H1 (cell line): ENCODE data around the gene SVIL. TPM values are rescaled to one million over a fixed set of nuclear protein-coding genes. Genes with fewer than 3 reads are reported as not detected.

Experiments
- BACH1 ChIP-seq: IDR thresholded peaks from 2 replicates; pipeline ENCODE4 v1.6.1; 2012; ENCODE audit warnings: low read length, improper control_type of control experiment
- BCL11A ChIP-seq, 2 experiments: IDR thresholded peaks; one replicate each; pipeline ENCODE4 v1.6.1; 2011; ENCODE audit warnings: low read depth in 2 of 2, low read length in 2 of 2, mild to moderate bottlenecking in 2 of 2
- CBX5 ChIP-seq: fragments of 300-800, 300-1000 bp; sonication (generic); IDR thresholded peaks from 2 replicates; pipeline ENCODE4 v1.7.1; 2016; ENCODE audit warnings: antibody characterized with exemption, low read length, low read depth
- EGR1 ChIP-seq: IDR thresholded peaks from 2 replicates; pipeline ENCODE4 v1.6.1; 2011; ENCODE audit warnings: low read depth, low read length, borderline replicate concordance
- JUN ChIP-seq: IDR thresholded peaks from 2 replicates; pipeline ENCODE4 v1.6.1; 2011; ENCODE audit warnings: low read depth, mild to moderate bottlenecking, improper control_type of control experiment, low read length
- POLR2AphosphoS5 ChIP-seq: IDR thresholded peaks from 2 replicates; pipeline ENCODE4 v1.6.1; 2011; ENCODE audit warnings: low read depth, low read length
- RAD21 ChIP-seq, 2 experiments: IDR thresholded peaks in 1 of 2; conservative IDR thresholded peaks in 1 of 2; 2 replicates each; pipeline ENCODE4 v1.6.1; 2011; ENCODE audit warnings: low read depth in 2 of 2, low read length in 2 of 2, improper control_type of control experiment in 1 of 2, inconsistent platforms in 1 of 2, mild to moderate bottlenecking in 1 of 2, moderate library complexity in 1 of 2
- SP2 ChIP-seq: IDR thresholded peaks from 2 replicates; pipeline ENCODE4 v1.6.1; 2012; ENCODE audit warnings: mild to moderate bottlenecking, low read length, inconsistent platforms
- SP4 ChIP-seq: IDR thresholded peaks from 2 replicates; pipeline ENCODE4 v1.6.1; 2012; ENCODE audit warnings: low read length, inconsistent platforms
- SRF ChIP-seq: IDR thresholded peaks from 2 replicates; pipeline ENCODE4 v1.6.1; 2011; ENCODE audit warnings: mild to moderate bottlenecking, low read depth, low read length, moderate library complexity
- SUZ12 ChIP-seq: fragments of 200-600 bp; sonication (generic); IDR thresholded peaks from 2 replicates; pipeline ENCODE4 v1.6.1; 2012; ENCODE audit warnings: mild to moderate bottlenecking, inconsistent platforms, low read length, moderate library complexity, mixed read lengths
- polyA plus RNA-seq, 7 experiments: library from polyadenylated mRNA; depleted of rRNA in 3 of 7; stranded (reverse) in 5 of 7; unstranded in 2 of 7; fragments of >200 nt in 5 of 7; fragments of 200-250 nt in 2 of 7; gene quantifications; 1 replicate in 5 of 7; 2 replicates in 1 of 7; 4 replicates in 1 of 7; pipeline versions ENCODE4 v1.2.1 to v1.2.3, GENCODE V29; 2011 to 2013; ENCODE audit warnings: missing spikeins in 2 of 7, mixed read lengths in 2 of 7
- total RNA-seq: library from RNA; stranded (reverse); fragmentation: NEBNext Ultra II Directional; extraction: Animal tissue kit (Norgen Biotek cat#: 25700); gene quantifications from 2 replicates; pipeline ENCODE4 v1.2.1, GENCODE V29; 2021
- TF ChIP-seq, protein P1 (sequence below): fragments of 300-600 bp; sonication (generic); IDR thresholded peaks from 2 replicates; pipeline ENCODE4 v1.7.1; 2012; ENCODE audit warnings: low read length, moderate library complexity, mild to moderate bottlenecking, inconsistent platforms; ENCODE audit not compliant: insufficient replicate concordance

The SVIL gene
- total and polyA plus RNA-seq, 2 of the 8 experiments (the other 6 are each of a cell fraction or from before 2014, with no cell fraction given), result 4.7 to 15.4 TPM

DNA sequence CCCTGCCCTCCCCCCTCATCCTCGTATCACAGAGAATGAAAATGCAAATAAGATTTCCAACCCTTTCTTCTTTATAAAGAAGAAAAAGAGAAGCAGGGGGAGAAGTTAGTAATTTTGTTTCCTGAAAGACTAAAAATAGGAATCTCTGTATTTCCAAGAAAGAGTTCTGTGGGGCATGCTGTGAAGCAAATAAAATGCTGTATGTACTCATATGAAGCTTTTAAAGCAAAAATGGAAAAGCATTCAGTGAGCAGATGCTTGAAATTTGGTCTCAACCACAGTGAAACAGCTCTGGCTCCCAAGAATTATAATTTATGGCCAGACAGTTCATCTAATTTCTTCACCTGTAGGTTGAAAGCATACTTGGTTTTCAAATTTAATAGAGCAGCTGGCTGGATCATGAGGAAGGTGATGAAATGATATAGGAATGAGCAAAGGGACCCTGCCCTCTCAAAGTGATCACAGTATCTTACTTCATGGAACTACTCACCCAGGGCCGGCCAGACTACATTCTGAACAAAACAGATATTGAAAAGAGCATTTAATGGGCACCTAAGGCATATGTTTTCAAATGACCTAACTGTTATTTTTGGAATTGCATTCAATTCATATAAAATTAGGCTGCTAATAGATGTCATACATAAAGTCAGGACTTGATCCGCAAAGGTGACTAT is 31.4 kb downstream of the SVIL start (continued):
- TF ChIP-seq, protein P1, sequence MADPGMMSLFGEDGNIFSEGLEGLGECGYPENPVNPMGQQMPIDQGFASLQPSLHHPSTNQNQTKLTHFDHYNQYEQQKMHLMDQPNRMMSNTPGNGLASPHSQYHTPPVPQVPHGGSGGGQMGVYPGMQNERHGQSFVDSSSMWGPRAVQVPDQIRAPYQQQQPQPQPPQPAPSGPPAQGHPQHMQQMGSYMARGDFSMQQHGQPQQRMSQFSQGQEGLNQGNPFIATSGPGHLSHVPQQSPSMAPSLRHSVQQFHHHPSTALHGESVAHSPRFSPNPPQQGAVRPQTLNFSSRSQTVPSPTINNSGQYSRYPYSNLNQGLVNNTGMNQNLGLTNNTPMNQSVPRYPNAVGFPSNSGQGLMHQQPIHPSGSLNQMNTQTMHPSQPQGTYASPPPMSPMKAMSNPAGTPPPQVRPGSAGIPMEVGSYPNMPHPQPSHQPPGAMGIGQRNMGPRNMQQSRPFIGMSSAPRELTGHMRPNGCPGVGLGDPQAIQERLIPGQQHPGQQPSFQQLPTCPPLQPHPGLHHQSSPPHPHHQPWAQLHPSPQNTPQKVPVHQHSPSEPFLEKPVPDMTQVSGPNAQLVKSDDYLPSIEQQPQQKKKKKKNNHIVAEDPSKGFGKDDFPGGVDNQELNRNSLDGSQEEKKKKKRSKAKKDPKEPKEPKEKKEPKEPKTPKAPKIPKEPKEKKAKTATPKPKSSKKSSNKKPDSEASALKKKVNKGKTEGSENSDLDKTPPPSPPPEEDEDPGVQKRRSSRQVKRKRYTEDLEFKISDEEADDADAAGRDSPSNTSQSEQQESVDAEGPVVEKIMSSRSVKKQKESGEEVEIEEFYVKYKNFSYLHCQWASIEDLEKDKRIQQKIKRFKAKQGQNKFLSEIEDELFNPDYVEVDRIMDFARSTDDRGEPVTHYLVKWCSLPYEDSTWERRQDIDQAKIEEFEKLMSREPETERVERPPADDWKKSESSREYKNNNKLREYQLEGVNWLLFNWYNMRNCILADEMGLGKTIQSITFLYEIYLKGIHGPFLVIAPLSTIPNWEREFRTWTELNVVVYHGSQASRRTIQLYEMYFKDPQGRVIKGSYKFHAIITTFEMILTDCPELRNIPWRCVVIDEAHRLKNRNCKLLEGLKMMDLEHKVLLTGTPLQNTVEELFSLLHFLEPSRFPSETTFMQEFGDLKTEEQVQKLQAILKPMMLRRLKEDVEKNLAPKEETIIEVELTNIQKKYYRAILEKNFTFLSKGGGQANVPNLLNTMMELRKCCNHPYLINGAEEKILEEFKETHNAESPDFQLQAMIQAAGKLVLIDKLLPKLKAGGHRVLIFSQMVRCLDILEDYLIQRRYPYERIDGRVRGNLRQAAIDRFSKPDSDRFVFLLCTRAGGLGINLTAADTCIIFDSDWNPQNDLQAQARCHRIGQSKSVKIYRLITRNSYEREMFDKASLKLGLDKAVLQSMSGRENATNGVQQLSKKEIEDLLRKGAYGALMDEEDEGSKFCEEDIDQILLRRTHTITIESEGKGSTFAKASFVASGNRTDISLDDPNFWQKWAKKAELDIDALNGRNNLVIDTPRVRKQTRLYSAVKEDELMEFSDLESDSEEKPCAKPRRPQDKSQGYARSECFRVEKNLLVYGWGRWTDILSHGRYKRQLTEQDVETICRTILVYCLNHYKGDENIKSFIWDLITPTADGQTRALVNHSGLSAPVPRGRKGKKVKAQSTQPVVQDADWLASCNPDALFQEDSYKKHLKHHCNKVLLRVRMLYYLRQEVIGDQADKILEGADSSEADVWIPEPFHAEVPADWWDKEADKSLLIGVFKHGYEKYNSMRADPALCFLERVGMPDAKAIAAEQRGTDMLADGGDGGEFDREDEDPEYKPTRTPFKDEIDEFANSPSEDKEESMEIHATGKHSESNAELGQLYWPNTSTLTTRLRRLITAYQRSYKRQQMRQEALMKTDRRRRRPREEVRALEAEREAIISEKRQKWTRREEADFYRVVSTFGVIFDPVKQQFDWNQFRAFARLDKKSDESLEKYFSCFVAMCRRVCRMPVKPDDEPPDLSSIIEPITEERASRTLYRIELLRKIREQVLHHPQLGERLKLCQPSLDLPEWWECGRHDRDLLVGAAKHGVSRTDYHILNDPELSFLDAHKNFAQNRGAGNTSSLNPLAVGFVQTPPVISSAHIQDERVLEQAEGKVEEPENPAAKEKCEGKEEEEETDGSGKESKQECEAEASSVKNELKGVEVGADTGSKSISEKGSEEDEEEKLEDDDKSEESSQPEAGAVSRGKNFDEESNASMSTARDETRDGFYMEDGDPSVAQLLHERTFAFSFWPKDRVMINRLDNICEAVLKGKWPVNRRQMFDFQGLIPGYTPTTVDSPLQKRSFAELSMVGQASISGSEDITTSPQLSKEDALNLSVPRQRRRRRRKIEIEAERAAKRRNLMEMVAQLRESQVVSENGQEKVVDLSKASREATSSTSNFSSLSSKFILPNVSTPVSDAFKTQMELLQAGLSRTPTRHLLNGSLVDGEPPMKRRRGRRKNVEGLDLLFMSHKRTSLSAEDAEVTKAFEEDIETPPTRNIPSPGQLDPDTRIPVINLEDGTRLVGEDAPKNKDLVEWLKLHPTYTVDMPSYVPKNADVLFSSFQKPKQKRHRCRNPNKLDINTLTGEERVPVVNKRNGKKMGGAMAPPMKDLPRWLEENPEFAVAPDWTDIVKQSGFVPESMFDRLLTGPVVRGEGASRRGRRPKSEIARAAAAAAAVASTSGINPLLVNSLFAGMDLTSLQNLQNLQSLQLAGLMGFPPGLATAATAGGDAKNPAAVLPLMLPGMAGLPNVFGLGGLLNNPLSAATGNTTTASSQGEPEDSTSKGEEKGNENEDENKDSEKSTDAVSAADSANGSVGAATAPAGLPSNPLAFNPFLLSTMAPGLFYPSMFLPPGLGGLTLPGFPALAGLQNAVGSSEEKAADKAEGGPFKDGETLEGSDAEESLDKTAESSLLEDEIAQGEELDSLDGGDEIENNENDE, result no peak
- TF ChIP-seq SRF, result no peak
- TF ChIP-seq BACH1, result no peak
- no peak for TF ChIP-seq CBX5
- TF ChIP-seq POLR2AphosphoS5, result no peak
- no peak for TF ChIP-seq SUZ12
- no peak for TF ChIP-seq BCL11A (IDR thresholded peaks at IDR 0.05; ENCODE audit: low read depth in 2 of 2, low read length in 2 of 2)
- no peak for TF ChIP-seq EGR1
- no peak for TF ChIP-seq SP4
- no peak for TF ChIP-seq SP2
- TF ChIP-seq JUN, result no peak
- no peak for TF ChIP-seq RAD21 (IDR thresholded peaks at IDR 0.05 in 1 of 2, conservative IDR thresholded peaks at IDR 0.05 in 1 of 2; ENCODE audit: low read depth in 2 of 2, low read length in 2 of 2)
